IMR-90 (cell line): ENCODE data around the gene PLA2G10. TPM values are rescaled to one million over a fixed set of nuclear protein-coding genes. Genes with fewer than 3 reads are reported as not detected.

Experiments
- ATAC-seq: fragments of 200-7000 bp; cut with Tn5 transposase; 2 replicates; pipeline ENCODE4 v1.9.1; 2020; ENCODE audit warnings: low read depth, mild to moderate bottlenecking, moderate library complexity
- BruUV-seq: library from RNA; stranded (reverse); fragments of 400-500 nt; replicated peaks from 2 replicates; lab custom pipeline; 2021; lab: Mats Ljungman, UMichigan
- CTCF ChIA-PET: fragments of 300-600 bp; formaldehyde crosslinking; extraction: SDS; loops from one replicate; lab custom pipeline; 2021; ENCODE audit warnings: antibody characterized with exemption; lab: Yijun Ruan, JAX
- POLR2A ChIA-PET: fragments of 300-600 bp; sonication (Branson Sonifier 250); formaldehyde crosslinking; loops from one replicate; lab custom pipeline; 2022; ENCODE audit warnings: antibody characterized with exemption; ENCODE audit not compliant: unreplicated experiment; lab: Charles Lee
- DNase-seq: peaks from one replicate; pipeline ENCODE4 v3.0.0; 2013
- H2AFZ ChIP-seq: replicated peaks from 2 replicates; pipeline ENCODE3; 2013; ENCODE audit warnings: low read length, mild to moderate bottlenecking; ENCODE audit not compliant: poor library complexity
- H2AK5ac ChIP-seq: 2 replicates; pipeline ENCODE4 v1.6.1; 2013; ENCODE audit warnings: low read depth, low read length, inconsistent platforms
- H2AK9ac ChIP-seq: replicated peaks from 2 replicates; pipeline ENCODE3; 2013; ENCODE audit warnings: mild to moderate bottlenecking, low read depth, low read length, moderate library complexity; ENCODE audit not compliant: poor library complexity
- H2BK120ac ChIP-seq: 2 replicates; pipeline ENCODE4 v1.6.1; 2013; ENCODE audit warnings: low read depth, low read length, inconsistent platforms
- H2BK15ac ChIP-seq: 3 replicates; pipeline ENCODE4 v1.6.1; 2013; ENCODE audit warnings: low read depth, low read length, inconsistent platforms
- H2BK20ac ChIP-seq: 2 replicates; pipeline ENCODE4 v1.6.1; 2013; ENCODE audit warnings: low read depth, mild to moderate bottlenecking, inconsistent platforms, low read length, moderate library complexity
- H2BK5ac ChIP-seq: 2 replicates; pipeline ENCODE4 v1.6.1; 2013; ENCODE audit warnings: mild to moderate bottlenecking, low read depth, low read length, inconsistent platforms; ENCODE audit not compliant: poor library complexity, severe bottlenecking
- H3K14ac ChIP-seq: replicated peaks from 2 replicates; pipeline ENCODE4 v1.6.1; 2013; ENCODE audit warnings: low read depth, low read length, inconsistent platforms
- H3K18ac ChIP-seq: 2 replicates; pipeline ENCODE4 v1.6.1; 2013; ENCODE audit warnings: low read depth, low read length, control low read depth
- H3K23ac ChIP-seq: 2 replicates; pipeline ENCODE4 v1.6.1; 2013; ENCODE audit warnings: low read depth, low read length, inconsistent platforms
- H3K27ac ChIP-seq: 2 replicates; pipeline ENCODE4 v1.5.1; 2013; ENCODE audit warnings: mild to moderate bottlenecking, control low read depth, low read length; ENCODE audit not compliant: insufficient read depth
- H3K27me3 ChIP-seq: 2 replicates; pipeline ENCODE4 v1.6.1; 2013; ENCODE audit warnings: low read length; ENCODE audit not compliant: control insufficient read depth, insufficient read depth
- H3K36me3 ChIP-seq: 2 replicates; pipeline ENCODE4 v1.6.1; 2013; ENCODE audit warnings: low read length, mixed read lengths; ENCODE audit not compliant: control insufficient read depth, insufficient read depth
- H3K4ac ChIP-seq: 2 replicates; pipeline ENCODE4 v1.6.1; 2013; ENCODE audit warnings: low read depth, low read length, inconsistent platforms
- H3K4me1 ChIP-seq: 2 replicates; pipeline ENCODE4 v1.6.1; 2013; ENCODE audit warnings: low read length, mixed read lengths; ENCODE audit not compliant: control insufficient read depth, insufficient read depth
- H3K4me2 ChIP-seq: 2 replicates; pipeline ENCODE4 v1.6.1; 2013; ENCODE audit warnings: low read depth, mild to moderate bottlenecking, control low read depth, low read length, moderate library complexity
- H3K4me3 ChIP-seq: 2 replicates; pipeline ENCODE4 v1.5.1; 2013; ENCODE audit warnings: low read depth, mild to moderate bottlenecking, control low read depth, low read length, moderate library complexity; ENCODE audit not compliant: insufficient read depth
- H3K56ac ChIP-seq: 2 replicates; pipeline ENCODE4 v1.6.1; 2013; ENCODE audit warnings: low read length, inconsistent platforms; ENCODE audit not compliant: insufficient read depth; ENCODE audit errors: extremely low read depth
- H3K79me1 ChIP-seq, 2 experiments: 2 replicates each; pipeline ENCODE4 v1.6.1; 2013; ENCODE audit warnings: low read length in 2 of 2, inconsistent platforms in 1 of 2, low read depth in 1 of 2
- H3K9ac ChIP-seq: 2 replicates; pipeline ENCODE4 v1.6.1; 2013; ENCODE audit warnings: low read depth, low read length, control low read depth
- H3K9me1 ChIP-seq: 2 replicates; pipeline ENCODE4 v1.6.1; 2013; ENCODE audit warnings: low read length, inconsistent platforms; ENCODE audit not compliant: insufficient read depth
- H3K9me3 ChIP-seq: 2 replicates; pipeline ENCODE4 v1.6.1; 2013; ENCODE audit warnings: low read length; ENCODE audit not compliant: control insufficient read depth, insufficient read depth
- H4K20me1 ChIP-seq: 2 replicates; pipeline ENCODE4 v1.6.1; 2013; ENCODE audit warnings: low read length, inconsistent platforms; ENCODE audit not compliant: insufficient read depth
- H4K5ac ChIP-seq: 2 replicates; pipeline ENCODE4 v1.6.1; 2013; ENCODE audit warnings: mild to moderate bottlenecking, low read depth, low read length, control low read depth
- H4K8ac ChIP-seq, 2 experiments: 2 replicates each; pipeline ENCODE4 v1.6.1; 2013; ENCODE audit warnings: low read depth in 2 of 2, low read length in 2 of 2, control low read depth in 1 of 2, inconsistent platforms in 1 of 2
- H4K91ac ChIP-seq: 2 replicates; pipeline ENCODE4 v1.6.1; 2013; ENCODE audit warnings: low read depth, low read length, inconsistent platforms; ENCODE audit not compliant: insufficient read depth
- BHLHE40 ChIP-seq: fragments of 150-350 bp; IDR thresholded peaks from 2 replicates; pipeline ENCODE4 v1.6.1; 2016; ENCODE audit warnings: mild to moderate bottlenecking, low read depth, low read length
- CEBPB ChIP-seq: IDR thresholded peaks from 2 replicates; pipeline ENCODE4 v1.6.1; 2012; ENCODE audit warnings: low read depth, low read length, improper control_type of control experiment
- CHD1 ChIP-seq: IDR thresholded peaks from 2 replicates; pipeline ENCODE4 v1.6.1; 2012; ENCODE audit warnings: low read depth, low read length, improper control_type of control experiment
- FOS ChIP-seq: fragments of 150-350 bp; IDR thresholded peaks from 2 replicates; pipeline ENCODE4 v1.6.1; 2016; ENCODE audit warnings: low read depth, low read length
- MAFK ChIP-seq: IDR thresholded peaks from 2 replicates; pipeline ENCODE4 v1.6.1; 2012; ENCODE audit warnings: low read depth, low read length, improper control_type of control experiment
- MAZ ChIP-seq: IDR thresholded peaks from 2 replicates; pipeline ENCODE4 v1.6.1; 2012; ENCODE audit warnings: low read depth, mild to moderate bottlenecking, low read length, improper control_type of control experiment, moderate library complexity, borderline replicate concordance
- MXI1 ChIP-seq: IDR thresholded peaks from 2 replicates; pipeline ENCODE4 v1.6.1; 2012; ENCODE audit warnings: low read depth, mild to moderate bottlenecking, low read length, moderate library complexity, borderline replicate concordance
- POLR2A ChIP-seq: IDR thresholded peaks from 2 replicates; pipeline ENCODE4 v1.6.1; 2012; ENCODE audit warnings: mild to moderate bottlenecking, low read depth, low read length
- RAD21 ChIP-seq: IDR thresholded peaks from 2 replicates; pipeline ENCODE4 v1.6.1; 2012; ENCODE audit warnings: low read length, improper control_type of control experiment
- SMC3 ChIP-seq: fragments of 150-350 bp; IDR thresholded peaks from 2 replicates; pipeline ENCODE4 v1.6.1; 2016; ENCODE audit warnings: low read depth, mild to moderate bottlenecking, antibody characterized with exemption, low read length, moderate library complexity
- WGBS, 2 experiments: methylation state at CpG; one replicate each; pipeline versions ENCODE4 v1.1.5 to v1.1.7; 2013; ENCODE audit warnings: missing lambda C conversion rate in 2 of 2; ENCODE audit not compliant: insufficient read length in 1 of 2; ENCODE audit errors: extremely low coverage in 2 of 2; 5-methylcytosine and 5-hydroxymethylcytosine counted together
- dilution Hi-C: fragments of 300-500 bp; cut with HindIII; formaldehyde crosslinking; loops from one replicate; pipeline ENCODE4 v1.14.3; 2018; ENCODE audit warnings: low sequenced_read_pairs; ENCODE audit not compliant: unreplicated experiment
- in situ Hi-C: fragments of 300-500 bp; cut with MboI; formaldehyde crosslinking; loops from 3 replicates; pipeline ENCODE4 v1.14.3; 2019; ENCODE audit warnings: low sequenced_read_pairs, inconsistent platforms, mixed read lengths
- intact Hi-C: fragments of 100-400 bp; cut with micrococcal nuclease; formaldehyde crosslinking; loops from 2 replicates; pipeline ENCODE4 v1.10.0; 2022
- polyA plus RNA-seq, 3 experiments: library from polyadenylated mRNA; depleted of rRNA; stranded (reverse); fragments of >200 nt; gene quantifications; 2 replicates each; pipeline ENCODE4 v1.2.3, GENCODE V29; 2012; ENCODE audit warnings: low replicate concordance in 1 of 3
- total RNA-seq: library from RNA; depleted of rRNA; stranded (reverse); fragments of >200 nt; gene quantifications from 2 replicates; pipeline ENCODE4 v1.2.3, GENCODE V29; 2012
- TF ChIP-seq, protein P1 (sequence below): fragments of 150-350 bp; IDR thresholded peaks from 2 replicates; pipeline ENCODE4 v1.6.1; 2017; ENCODE audit warnings: mild to moderate bottlenecking, antibody characterized with exemption, low read length, low read depth
- TF ChIP-seq, protein P2 (sequence below): conservative IDR thresholded peaks from 2 replicates; pipeline ENCODE4 v1.5.1; 2012; ENCODE audit warnings: mild to moderate bottlenecking, low read depth, low read length, improper control_type of control experiment
- TF ChIP-seq, protein P3 (sequence below): fragments of 150-350 bp; IDR thresholded peaks from 2 replicates; pipeline ENCODE4 v1.6.1; 2016; ENCODE audit warnings: low read depth, mild to moderate bottlenecking, low read length, moderate library complexity, borderline replicate concordance

The PLA2G10 gene
- total and polyA plus RNA-seq, 2 of the 4 experiments (the other 2 are of a cell fraction): not detected

DNA sequence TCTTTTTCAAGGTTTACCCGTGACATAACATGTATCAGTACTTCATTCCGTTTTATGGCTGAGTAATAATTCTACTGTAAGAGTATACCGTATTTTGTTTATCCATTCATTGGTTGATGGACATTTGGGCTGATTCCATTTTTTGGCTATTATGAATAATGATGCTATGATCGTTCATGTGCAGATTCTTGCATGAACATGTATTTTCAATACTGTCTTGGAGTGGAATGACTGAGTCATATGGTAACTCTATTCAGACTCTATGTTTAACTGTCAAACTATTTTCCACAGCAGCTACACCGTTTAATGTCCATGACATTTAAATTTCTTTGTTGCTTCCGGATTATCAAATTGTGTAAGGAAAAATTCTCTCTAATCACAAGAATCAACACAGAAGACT lies 43.5 kb downstream of the PLA2G10 start:
- ATAC-seq (no peak; the same call in 1 of the 2 replicates), DNase-seq (no peak)
- intact Hi-C loops (loop anchor here (1.0 kb wide), 1 partner anchor 8 kb away; no protein-coding TSS in a partner anchor), dilution Hi-C loops (no loop called here), in situ Hi-C loops (no loop called here)
- Histone ChIP-seq H2AFZ (no peak overlapping the region), H3K4ac (no peak overlapping the region), H4K91ac (no peak overlapping the region), H3K9me1 (no peaks in the 10 kb centered on the region), H3K36me3 (peaks cover 48% of the 10 kb centered on the region), H2BK20ac (no peak overlapping the region), H2BK5ac (no peak overlapping the region), H2BK120ac (no peak overlapping the region), H2AK9ac (no peak overlapping the region), H3K79me1 (peaks cover 14% of the 10 kb centered on the region in 2 experiments), H3K18ac (no peak overlapping the region), H3K4me2 (no peak overlapping the region), H3K4me3 (no peak overlapping the region), H3K23ac (no peak overlapping the region), H4K8ac (no peak overlapping the region), H3K4me1 (no peaks in the 10 kb centered on the region), H2BK15ac (no peak overlapping the region), H3K9me3 (no peaks in the 10 kb centered on the region), H2AK5ac (no peak overlapping the region), H3K14ac (no peak overlapping the region), H4K5ac (no peak overlapping the region), H3K27ac (no peak overlapping the region), H3K56ac (no peak overlapping the region), H3K27me3 (no peaks in the 10 kb centered on the region), H4K20me1 (no peaks in the 10 kb centered on the region; the same call in 1 of the 2 replicates), H3K9ac (no peak overlapping the region)
- WGBS, 2 experiments: no CpG with 5 or more reads among the region's 6 CpGs
- no TSS peak for BruUV-seq
- ChIA-PET POLR2A (no interaction called here), CTCF (interaction anchor here (0.5 kb wide), 1 partner anchor 790 kb away, joined by 5 read pairs; no protein-coding TSS in a partner anchor)
- TF ChIP-seq MAZ (no peak), FOS (no peak), BHLHE40 (no peak), RAD21 (no peak), CHD1 (no peak), CEBPB (no peak), MXI1 (no peak), POLR2A (no peak), SMC3 (no peak), MAFK (no peak)
- TF ChIP-seq, protein P1, sequence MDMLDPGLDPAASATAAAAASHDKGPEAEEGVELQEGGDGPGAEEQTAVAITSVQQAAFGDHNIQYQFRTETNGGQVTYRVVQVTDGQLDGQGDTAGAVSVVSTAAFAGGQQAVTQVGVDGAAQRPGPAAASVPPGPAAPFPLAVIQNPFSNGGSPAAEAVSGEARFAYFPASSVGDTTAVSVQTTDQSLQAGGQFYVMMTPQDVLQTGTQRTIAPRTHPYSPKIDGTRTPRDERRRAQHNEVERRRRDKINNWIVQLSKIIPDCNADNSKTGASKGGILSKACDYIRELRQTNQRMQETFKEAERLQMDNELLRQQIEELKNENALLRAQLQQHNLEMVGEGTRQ: no peak
- TF ChIP-seq, protein P2, sequence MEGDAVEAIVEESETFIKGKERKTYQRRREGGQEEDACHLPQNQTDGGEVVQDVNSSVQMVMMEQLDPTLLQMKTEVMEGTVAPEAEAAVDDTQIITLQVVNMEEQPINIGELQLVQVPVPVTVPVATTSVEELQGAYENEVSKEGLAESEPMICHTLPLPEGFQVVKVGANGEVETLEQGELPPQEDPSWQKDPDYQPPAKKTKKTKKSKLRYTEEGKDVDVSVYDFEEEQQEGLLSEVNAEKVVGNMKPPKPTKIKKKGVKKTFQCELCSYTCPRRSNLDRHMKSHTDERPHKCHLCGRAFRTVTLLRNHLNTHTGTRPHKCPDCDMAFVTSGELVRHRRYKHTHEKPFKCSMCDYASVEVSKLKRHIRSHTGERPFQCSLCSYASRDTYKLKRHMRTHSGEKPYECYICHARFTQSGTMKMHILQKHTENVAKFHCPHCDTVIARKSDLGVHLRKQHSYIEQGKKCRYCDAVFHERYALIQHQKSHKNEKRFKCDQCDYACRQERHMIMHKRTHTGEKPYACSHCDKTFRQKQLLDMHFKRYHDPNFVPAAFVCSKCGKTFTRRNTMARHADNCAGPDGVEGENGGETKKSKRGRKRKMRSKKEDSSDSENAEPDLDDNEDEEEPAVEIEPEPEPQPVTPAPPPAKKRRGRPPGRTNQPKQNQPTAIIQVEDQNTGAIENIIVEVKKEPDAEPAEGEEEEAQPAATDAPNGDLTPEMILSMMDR: no peak
- TF ChIP-seq, protein P3, sequence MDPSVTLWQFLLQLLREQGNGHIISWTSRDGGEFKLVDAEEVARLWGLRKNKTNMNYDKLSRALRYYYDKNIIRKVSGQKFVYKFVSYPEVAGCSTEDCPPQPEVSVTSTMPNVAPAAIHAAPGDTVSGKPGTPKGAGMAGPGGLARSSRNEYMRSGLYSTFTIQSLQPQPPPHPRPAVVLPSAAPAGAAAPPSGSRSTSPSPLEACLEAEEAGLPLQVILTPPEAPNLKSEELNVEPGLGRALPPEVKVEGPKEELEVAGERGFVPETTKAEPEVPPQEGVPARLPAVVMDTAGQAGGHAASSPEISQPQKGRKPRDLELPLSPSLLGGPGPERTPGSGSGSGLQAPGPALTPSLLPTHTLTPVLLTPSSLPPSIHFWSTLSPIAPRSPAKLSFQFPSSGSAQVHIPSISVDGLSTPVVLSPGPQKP: no peak
